ENCODE measurements around the gene YWHAG. TPM values are rescaled to one million over a fixed set of nuclear protein-coding genes. Genes with fewer than 3 reads are reported as not detected.
"Not testable (repeated sequence)": the region's sequence is repeated elsewhere in the genome, so short reads cannot be mapped to it uniquely, and the experiment has no call there.

YWHAG gene
- total RNA-seq, 1 experiment from 2014 or later = 241 TPM

GRCh38 chr7:76308874-76309273, 49.9 kb downstream of the YWHAG start:
- H2AFZ ChIP-seq (ENCODE audit: low read length); H3K27me3 ChIP-seq (ENCODE audit: insufficient read depth, low read length); H4K20me1 ChIP-seq (ENCODE audit: control insufficient read depth, insufficient read depth, insufficient read length); H2BK20ac ChIP-seq (ENCODE audit: low read depth, low read length, poor library complexity, severe bottlenecking); H3K27ac ChIP-seq (ENCODE audit: insufficient read length, low read depth, low read length); H3K9me3 Mint-ChIP-seq; H3K79me1 ChIP-seq (ENCODE audit: insufficient read depth, low read depth, low read length, poor library complexity, severe bottlenecking); H3K18ac ChIP-seq (ENCODE audit: insufficient read length, low read depth, low read length); H3K9me3 ChIP-seq (ENCODE audit: control insufficient read depth, low read depth, low read length); H4K8ac ChIP-seq (replicated peaks; ENCODE audit: insufficient read length, low read depth, low read length); H2BK12ac ChIP-seq (ENCODE audit: insufficient read length, low read depth, low read length); H2AK5ac ChIP-seq (ENCODE audit: insufficient read length, low read length); H3T11ph ChIP-seq (ENCODE audit: low read length); H4K5ac ChIP-seq (ENCODE audit: insufficient read length, low read depth, low read length); H3K4me1 ChIP-seq (ENCODE audit: insufficient read depth, low read length); H3K27ac Mint-ChIP-seq; H3K4me2 ChIP-seq (ENCODE audit: insufficient read depth, insufficient read length, low read length); H4K91ac ChIP-seq (ENCODE audit: insufficient read length, low read depth, low read length); H3K9ac ChIP-seq (ENCODE audit: extremely low read depth, insufficient read length, low read length); H2BK15ac ChIP-seq (ENCODE audit: low read depth, low read length); H3K14ac ChIP-seq (ENCODE audit: insufficient read depth, low read length); H3K27me3 Mint-ChIP-seq (ENCODE audit: low read depth); H3K4me3 Mint-ChIP-seq; H3K79me2 ChIP-seq (ENCODE audit: insufficient read depth, low read length); H2BK120ac ChIP-seq (ENCODE audit: low read depth, low read length, poor library complexity, severe bottlenecking); H2BK5ac ChIP-seq (ENCODE audit: insufficient read length, low read length); H3K23ac ChIP-seq (ENCODE audit: insufficient read length, low read depth, low read length); H3K4ac ChIP-seq (ENCODE audit: low read depth, low read length); H3K23me2 ChIP-seq (ENCODE audit: insufficient read length, low read depth, low read length, poor library complexity, severe bottlenecking); DNase-seq; H3K56ac ChIP-seq (ENCODE audit: insufficient read length, low read depth, low read length): not testable (repeated sequence)
- WGBS (ENCODE audit: extremely low coverage, insufficient read length, low lambda C conversion rate) = no CpG with 5 or more reads among the region's 12 CpGs
- peaks cover 12 to 28% of the 10 kb centered on the region in 2 experiments for H3K4me1 Mint-ChIP-seq
- H3K36me3 Mint-ChIP-seq (ENCODE audit: insufficient read depth in 1 of 3, low read depth in 3 of 3) = peaks cover 9 to 11% (median 9%) of the 10 kb centered on the region in 3 experiments; a peak in 5 of 7 replicates
